Neutrophil (primary cell): ENCODE measurements around the gene RBMS3.

Experiments
- H3K27ac ChIP-seq: fragments of 200-600 bp; sonication (generic); 2 replicates; pipeline ENCODE4 v1.5.1; 2016; ENCODE audit warnings: mild to moderate bottlenecking, moderate library complexity
- H3K27me3 ChIP-seq: fragments of 200-600 bp; sonication (generic); 2 replicates; pipeline ENCODE4 v1.6.0; 2016; ENCODE audit warnings: mild to moderate bottlenecking
- H3K36me3 ChIP-seq: fragments of 200-600 bp; sonication (generic); 2 replicates; pipeline ENCODE4 v1.5.1; 2017
- H3K4me1 ChIP-seq, 2 experiments: fragments of 200-600 bp in 1 of 2; sonication (generic) in 1 of 2; 1 replicate in 1 of 2; 2 replicates in 1 of 2; pipeline versions ENCODE4 v1.5.1 to v1.6.1; 2013 to 2016; ENCODE audit warnings: low read depth in 1 of 2, low read length in 1 of 2, mild to moderate bottlenecking in 1 of 2, moderate library complexity in 1 of 2; ENCODE audit not compliant: control insufficient read depth in 1 of 2, insufficient read depth in 1 of 2
- H3K4me3 ChIP-seq, 2 experiments: fragments of 200-600 bp in 1 of 2; sonication (generic) in 1 of 2; 1 replicate in 1 of 2; 2 replicates in 1 of 2; pipeline ENCODE4 v1.5.1; 2013 to 2016; ENCODE audit warnings: low read depth in 1 of 2, low read length in 1 of 2, mild to moderate bottlenecking in 1 of 2, moderate library complexity in 1 of 2
- H3K9me3 ChIP-seq: fragments of 200-600 bp; sonication (generic); 2 replicates; pipeline ENCODE4 v1.5.1; 2016
- CTCF ChIP-seq: fragments of 200-600 bp; sonication (generic); IDR thresholded peaks from 2 replicates; pipeline ENCODE4 v1.5.1; 2016; ENCODE audit warnings: antibody characterized with exemption

RBMS3 gene

GRCh38 chr3:29952431-29952830 is 671.6 kb downstream of the RBMS3 start:
- no peak for TF ChIP-seq CTCF
- Histone ChIP-seq H3K9me3 (no peaks in the 10 kb centered on the region), H3K27me3 (no peaks in the 10 kb centered on the region), H3K27ac (no peak overlapping the region), H3K4me3 (no peak overlapping the region), H3K4me1 (no peaks in the 10 kb centered on the region), H3K36me3 (no peaks in the 10 kb centered on the region)

GRCh38 chr3:29955413-29955812 is 674.5 kb downstream of the RBMS3 start:
- no peaks in the 10 kb centered on the region for H3K27me3 ChIP-seq
- no peak for TF ChIP-seq CTCF
- H3K4me3 ChIP-seq: no peak overlapping the region
- H3K36me3 ChIP-seq: no peaks in the 10 kb centered on the region
- H3K4me1 ChIP-seq: no peaks in the 10 kb centered on the region
- no peak overlapping the region for H3K27ac ChIP-seq
- no peaks in the 10 kb centered on the region for H3K9me3 ChIP-seq

- no peaks in the 10 kb centered on the region for H3K9me3 ChIP-seq
These were observed 677.9 kb downstream of the RBMS3 start for GRCh38 chr3:29958816-29959215.

GRCh38 chr3:29971895-29972294 is 691.0 kb downstream of the RBMS3 start:
- no peaks in the 10 kb centered on the region for H3K36me3 ChIP-seq
- no peak for TF ChIP-seq CTCF
- no peaks in the 10 kb centered on the region for H3K4me1 ChIP-seq
- no peak overlapping the region for H3K27ac ChIP-seq
- H3K9me3 ChIP-seq: no peaks in the 10 kb centered on the region
- H3K27me3 ChIP-seq: no peaks in the 10 kb centered on the region
- H3K4me3 ChIP-seq: no peak overlapping the region

More at GRCh38 chr3:29958816-29959215, 677.9 kb downstream of the RBMS3 start:
- no peaks in the 10 kb centered on the region for H3K27me3 ChIP-seq
- no peak overlapping the region for H3K4me3 ChIP-seq
- H3K27ac ChIP-seq: no peak overlapping the region
- no peaks in the 10 kb centered on the region for H3K4me1 ChIP-seq
- H3K36me3 ChIP-seq: no peaks in the 10 kb centered on the region
- TF ChIP-seq CTCF: no peak

- Histone ChIP-seq H3K27ac (no peak overlapping the region), H3K36me3 (no peaks in the 10 kb centered on the region), H3K27me3 (no peaks in the 10 kb centered on the region), H3K9me3 (no peaks in the 10 kb centered on the region), H3K4me1 (no peaks in the 10 kb centered on the region), H3K4me3 (no peak overlapping the region)
- TF ChIP-seq CTCF: no peak
These were observed 691.6 kb downstream of the RBMS3 start for GRCh38 chr3:29972320-29972993.
